Fibroblast of skin of left biceps (primary cell): ENCODE measurements around the gene PLA2G4D.

Experiments
- DNase-seq, 2 experiments: peaks; one replicate each; pipeline ENCODE4 v3.0.0-alpha.2; 2013; ENCODE audit warnings: low read depth in 2 of 2

The PLA2G4D gene

DNA sequence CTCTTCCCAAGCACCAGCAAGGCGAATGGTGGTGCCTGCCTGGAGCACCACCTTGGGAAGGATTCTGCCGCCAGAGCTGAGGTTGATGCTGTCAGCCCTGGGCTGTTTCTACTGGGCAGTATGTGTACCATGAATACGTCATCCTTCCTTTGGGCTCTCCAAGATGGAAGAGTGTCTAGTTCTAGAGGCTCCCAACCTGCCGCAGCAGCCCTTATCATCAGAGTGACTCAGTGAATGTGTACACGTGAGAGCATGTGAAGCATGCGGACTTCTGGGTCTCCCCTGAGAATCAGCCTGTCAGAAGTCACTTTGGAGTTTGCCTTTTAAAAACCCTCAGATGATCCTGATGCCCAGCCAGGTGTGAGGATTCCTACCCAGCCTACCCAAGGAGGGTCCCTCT, 20.9 kb downstream of the PLA2G4D start:
- no peak for DNase-seq

DNA sequence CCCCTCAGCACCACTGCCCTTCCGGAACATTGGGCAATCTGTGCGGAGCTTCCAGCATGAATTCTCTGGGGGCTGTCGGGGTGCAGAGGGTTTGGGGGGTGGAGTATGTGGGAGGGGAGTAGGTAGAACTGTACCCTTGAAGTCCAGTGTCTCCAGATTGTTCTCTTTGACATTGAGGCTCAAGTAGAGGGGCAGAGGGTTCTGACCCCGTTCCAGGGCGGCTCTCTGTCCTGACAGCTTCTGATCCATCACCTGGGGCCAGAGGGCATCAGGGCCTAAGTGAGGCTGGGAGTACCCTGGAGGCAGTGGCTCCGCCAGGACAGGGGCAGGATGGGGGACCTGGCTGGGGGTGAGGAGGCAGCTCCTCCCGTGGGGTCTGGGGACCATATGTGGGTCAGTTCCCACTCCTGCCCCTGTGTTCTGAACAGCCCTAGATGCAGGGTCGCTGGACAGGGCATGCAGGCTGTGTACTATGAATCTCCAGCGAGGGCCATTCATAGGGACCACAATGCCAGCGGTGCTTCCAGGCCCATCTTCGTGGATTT, 22.1 kb downstream of the PLA2G4D start:
- no peak for DNase-seq

DNA sequence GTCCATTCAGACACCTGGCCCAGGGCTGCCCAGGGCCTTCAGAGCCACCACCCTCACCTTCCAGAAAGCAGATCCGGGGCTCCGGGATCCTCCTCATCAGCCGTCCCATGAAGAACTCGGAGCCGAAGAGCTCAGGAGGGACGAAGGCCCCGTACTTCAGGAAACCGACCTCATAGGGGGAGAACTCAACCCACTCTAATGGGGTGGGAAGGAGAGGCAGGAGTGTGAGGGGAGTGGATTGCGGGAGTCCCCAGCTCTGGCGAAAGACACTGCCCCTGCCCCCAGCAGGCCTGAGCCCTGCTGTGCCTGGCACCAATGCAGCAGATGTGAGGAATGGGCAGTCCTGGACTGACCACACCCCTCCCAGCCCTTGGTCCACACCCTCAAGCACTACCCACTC, 22.6 kb downstream of the PLA2G4D start:
- DNase-seq, result no peak

DNA sequence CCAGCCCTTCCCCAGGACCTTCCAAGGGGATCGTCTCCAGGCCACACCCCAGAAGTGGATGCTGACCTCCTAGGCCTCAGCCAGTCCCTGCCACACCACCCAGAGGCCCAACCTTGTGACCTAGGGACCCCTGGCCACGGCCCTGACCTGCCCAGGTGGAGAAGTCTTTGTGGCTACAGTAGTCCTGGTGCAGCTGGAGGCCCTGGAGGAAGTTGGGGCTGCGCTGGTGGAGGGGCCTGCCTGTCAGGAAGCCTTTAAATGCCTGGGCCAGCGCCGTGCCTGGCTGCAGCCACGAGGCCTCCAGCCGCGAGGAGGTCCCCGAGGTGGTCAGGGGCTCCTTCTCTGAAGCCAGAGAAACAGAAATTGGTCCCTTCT, 23.4 kb downstream of the PLA2G4D start:
- no peak for DNase-seq

DNA sequence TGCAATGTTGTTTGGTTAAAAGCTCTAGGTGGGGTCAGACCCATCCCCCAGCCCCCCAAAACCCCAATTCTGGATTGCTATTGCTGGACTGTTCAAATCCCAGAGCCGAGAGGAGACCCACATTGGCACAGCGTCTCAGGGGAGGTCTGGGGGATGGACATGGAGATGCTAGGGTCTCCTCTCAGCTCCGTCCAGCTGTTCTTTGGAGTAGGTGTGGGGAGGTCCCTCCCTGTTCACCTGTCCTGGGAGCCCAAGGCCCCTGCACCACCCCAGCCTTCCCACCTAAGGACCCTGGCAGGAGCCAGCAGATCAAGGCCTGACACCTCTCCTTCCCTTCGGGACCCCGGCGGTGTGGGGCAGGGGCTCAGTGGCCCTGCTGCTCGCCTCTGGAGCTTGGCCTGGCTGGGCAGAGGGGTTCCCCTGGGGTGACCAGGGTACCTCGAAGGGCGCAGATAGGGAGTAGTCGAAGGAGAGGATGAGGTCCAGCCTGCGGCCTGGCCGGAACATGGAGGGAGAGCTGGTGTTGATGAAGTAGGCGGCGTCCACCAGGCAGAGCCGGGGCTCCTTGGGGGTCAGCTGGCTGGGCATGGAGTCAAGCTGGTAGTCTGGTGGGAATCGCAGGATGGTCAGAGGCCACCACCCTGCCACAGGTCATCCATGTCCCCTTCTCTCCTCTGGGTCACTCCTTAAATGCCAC, 23.9 kb downstream of the PLA2G4D start:
- DNase-seq, result no peak

DNA sequence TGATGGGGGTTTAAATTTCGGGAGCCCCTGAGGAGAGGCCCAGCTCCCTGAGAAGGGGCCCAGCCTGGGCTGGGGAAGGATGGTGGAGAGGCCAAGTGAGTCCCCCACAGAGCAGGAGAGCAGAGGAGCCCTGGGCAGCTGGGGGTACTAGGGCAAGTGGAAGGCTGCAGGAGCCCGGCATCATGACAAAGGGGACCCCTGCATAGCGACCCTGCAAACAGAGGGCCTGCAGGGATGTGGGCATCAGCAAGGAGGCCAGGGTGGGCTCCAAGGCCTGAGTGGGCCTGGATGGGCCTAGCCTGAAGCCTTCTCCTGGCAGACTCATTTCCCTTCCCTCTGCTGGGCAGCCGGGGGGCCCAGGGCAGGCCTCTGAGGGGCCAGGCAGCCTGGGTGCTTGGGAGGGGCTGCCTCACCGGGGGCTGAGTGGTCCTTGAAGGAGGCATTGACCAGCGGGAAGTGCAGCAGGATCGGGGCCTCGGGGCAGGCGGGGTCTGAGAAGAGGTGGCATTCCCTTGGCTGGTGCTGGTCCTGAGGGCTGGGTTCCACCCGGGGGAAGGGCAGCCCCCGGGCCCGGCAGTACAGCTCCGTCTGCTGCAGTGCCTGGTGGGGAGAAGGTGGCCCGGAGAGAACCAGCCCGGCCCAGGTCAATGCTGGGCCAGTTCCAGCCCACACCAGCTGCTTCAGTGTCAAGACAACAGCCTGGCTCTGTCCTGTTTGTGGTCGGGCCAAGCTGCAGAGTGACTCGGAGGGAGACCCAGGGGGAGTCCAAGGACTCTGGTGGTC, 24.7 kb downstream of the PLA2G4D start:
- DNase-seq, result no peak

DNA sequence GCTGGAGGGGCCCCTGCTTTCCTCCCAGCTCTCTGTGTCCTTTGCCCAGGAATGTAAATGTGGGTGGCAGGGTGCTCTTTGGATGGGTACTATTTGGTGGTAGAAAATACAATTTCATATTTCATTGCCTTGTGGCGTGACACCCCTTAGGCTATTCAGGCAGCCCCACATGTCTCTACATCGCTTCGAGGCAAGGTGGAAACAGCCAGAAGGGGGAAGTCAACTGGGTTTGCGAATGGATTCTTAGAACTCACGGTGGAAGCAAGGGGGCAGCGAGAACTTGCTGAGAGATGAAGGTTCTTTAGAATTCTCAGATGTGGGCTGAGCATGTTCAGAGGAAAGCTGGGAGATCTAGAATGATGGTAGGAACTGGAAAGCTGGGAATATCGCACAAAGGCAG, 25.3 kb downstream of the PLA2G4D start:
- DNase-seq, result no peak

DNA sequence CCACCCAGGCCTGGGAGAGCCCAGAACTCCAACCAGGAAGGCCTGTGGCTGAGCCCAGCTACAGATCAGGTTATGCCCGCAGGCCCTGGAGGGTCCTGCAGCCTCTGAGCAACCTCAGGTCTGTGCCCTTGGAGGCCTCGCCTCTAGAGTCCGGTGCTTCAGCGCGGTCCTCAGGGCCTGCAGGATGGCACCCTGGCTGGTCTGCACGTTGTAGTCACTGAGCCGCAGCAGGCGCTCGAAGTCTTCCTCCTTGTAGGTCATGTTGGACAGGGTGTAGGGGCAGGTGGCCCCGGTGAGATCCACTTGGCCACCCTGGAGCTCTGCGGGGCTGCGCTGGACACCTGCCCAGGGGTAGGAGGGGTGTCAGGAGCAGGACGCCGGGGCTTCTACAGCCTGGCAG, 25.8 kb downstream of the PLA2G4D start:
- no peak for DNase-seq

DNA sequence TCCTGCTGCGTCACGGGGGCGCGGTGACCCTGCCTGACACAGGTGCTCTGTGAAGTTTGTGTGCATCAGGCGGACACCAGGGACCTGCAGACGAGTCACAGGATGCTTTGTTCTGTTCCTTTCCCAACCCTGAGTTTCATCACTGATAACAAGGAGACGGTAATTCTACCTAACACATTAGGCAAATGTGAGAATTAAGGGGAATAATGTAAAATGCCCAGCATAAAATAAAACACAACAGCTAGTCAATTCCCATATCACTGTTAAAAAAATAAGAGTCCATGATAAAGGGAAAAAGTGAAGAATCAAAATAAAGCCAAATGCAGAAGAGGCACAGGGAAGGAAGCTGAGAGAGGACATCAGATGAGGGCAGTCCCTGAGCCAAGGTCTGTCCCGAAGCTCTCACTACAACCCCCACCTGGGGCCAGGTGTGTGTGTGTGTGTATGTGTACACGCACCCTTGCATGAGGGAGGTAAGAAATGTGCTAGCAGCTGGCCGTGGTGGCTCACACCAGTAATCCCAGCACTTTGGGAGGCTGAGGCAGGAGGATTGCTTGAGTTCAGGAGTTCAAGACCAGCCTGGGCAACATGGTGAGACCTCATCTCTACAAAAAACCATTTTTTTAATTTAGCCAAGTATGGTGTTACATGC, 27.5 kb downstream of the PLA2G4D start:
- DNase-seq, result no peak

DNA sequence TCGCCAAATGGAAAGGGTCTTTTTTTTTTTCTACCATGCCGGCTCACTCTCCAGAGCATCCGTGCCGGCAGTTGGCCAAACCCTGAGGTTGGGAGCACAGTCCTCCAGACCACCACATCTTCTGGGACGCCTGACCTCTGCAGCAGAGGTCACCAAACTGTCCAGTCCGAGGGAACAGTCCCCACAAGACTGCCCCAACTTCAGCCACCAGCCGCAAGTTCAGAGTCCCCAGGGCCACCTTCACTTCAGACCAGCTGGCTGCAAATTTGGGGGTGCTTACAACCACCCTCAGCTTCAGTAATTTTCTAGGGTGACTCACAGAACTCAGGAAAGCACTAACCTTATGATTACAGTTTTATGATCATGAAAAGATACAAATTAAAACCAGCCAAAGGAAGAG, 28.9 kb downstream of the PLA2G4D start:
- DNase-seq, result no peak

DNA sequence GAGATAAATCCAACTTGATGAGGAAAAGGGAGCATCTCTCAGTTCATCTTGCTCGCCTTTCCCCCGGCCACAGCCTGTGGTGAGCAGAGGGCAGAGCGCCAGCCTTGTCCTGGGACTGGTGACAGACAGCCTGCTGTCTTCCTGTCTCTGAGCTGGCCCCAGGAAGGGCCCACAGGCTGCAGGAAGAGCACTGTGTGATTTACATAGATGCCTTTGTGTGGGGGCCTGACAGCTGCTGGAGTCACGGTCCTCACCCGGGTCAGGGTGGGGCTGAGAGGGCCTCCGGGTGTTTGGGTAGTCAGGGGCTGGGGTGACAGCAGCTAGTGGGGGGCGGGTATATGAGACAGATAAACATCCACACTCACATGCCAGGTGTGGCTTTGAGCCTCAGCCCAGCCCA, 29.3 kb downstream of the PLA2G4D start:
- no peak for DNase-seq

DNA sequence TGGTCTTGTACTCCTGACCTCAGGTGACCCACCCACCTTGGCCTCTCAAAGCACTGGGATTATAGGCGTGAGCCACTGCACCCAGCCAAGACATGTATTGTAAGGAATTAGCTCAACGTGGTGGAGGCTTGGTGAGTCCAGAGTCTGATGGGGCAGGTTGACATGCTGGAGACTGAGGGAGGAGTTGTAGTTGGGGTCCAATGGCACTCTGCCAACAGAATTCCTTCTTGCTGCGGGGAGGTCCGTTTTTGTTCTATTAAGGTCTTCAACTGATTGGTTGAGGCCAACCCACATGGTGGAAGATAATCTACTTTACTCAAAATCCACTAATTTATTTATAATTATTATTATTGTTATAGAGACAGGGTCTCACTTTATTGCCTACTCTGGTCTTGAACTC, 30.1 kb downstream of the PLA2G4D start:
- DNase-seq, result no peak

DNA sequence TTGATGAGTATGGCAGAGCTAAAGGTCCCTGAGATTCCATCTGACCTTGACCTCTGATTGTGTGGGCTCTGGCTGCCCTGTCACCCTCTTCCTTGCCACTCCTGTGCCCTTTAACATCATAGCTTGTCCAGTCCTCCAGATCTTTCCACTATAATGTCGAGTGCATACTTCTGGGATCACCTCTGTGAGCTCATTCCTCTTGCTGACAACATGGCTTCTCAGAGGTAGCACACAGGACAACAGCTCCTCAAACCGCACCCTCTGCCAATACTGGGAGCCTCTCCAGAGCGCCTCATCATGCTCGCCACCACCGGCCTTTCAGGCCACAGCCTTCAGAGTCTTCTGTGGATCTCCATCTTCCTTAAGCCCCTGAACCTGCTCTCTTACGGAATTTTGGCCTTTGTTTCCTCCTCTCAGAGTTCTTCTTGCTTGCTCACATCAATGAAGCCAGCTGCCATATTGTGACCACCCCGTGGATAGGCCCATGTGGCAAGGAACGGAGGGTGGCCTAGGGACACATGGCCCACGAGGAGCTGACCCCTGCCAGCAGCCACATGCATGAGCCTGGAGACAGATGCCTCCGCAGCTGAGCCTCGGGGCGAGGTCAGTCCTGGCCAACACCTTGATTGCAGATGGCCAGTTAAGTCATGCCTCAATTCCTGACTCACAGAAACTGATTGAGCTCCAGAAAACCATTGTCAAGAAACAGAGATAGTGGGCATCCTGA, 31.1 kb downstream of the PLA2G4D start:
- DNase-seq, result no peak

DNA sequence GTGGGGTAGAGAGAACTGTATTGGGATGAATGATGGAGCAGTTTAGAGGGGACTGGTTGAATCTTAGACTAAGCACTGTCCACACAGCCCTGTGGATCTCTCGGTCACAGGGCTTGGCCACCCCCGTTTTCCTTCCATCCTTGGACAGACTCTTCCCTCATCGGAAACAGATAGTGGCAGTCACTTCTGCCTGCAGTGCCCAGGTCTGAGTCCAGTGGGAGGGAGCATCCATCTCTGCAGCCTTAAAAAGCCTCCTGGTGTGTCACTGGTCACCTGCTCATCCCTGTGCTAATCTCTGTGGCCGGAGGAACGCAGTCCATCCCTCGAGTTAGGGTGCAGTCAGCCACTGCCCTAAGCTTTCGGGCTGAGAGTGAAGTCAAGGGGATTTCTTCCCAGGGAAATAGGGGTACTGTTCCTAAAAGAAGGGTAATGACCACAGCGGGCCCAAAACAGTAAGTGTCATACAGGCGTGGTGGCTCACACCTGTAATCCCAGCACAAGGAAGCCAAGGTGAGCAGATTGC, 32.0 kb downstream of the PLA2G4D start:
- DNase-seq, result no peak

DNA sequence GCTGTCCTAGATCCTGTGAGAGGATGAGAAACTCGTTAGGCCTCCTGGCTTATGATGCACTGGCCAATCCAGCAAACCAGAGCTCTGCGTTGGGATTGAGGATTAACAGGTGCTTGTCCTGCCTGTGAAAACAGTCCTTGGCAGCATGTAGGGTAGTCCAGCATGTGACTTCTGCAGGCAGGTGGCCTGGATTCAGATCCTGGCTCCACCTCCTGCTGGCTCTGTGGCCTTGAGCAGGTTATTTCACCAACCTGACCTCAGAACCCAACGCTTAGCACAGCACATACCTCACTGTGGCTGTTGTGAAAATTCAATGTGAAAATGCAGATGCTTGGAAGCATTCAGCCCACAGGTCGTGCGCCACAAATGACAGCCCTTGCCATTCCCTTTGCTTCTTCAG, 33.6 kb downstream of the PLA2G4D start:
- no peak for DNase-seq

DNA sequence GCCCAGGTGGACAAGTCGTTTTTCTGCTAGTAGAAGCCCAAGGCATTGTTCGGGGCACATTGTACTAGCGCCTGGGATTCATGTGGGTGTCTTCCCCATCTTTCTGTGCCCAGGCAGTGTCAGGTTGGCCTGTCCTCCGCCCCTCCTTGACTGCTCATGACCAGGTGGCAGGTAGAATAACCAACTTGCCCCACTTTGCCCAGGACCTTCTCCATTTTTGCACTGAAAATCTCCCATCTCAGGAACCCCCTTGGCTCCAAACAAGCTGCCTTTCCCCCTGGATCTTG, 33.9 kb downstream of the PLA2G4D start:
- DNase-seq, result no peak

DNA sequence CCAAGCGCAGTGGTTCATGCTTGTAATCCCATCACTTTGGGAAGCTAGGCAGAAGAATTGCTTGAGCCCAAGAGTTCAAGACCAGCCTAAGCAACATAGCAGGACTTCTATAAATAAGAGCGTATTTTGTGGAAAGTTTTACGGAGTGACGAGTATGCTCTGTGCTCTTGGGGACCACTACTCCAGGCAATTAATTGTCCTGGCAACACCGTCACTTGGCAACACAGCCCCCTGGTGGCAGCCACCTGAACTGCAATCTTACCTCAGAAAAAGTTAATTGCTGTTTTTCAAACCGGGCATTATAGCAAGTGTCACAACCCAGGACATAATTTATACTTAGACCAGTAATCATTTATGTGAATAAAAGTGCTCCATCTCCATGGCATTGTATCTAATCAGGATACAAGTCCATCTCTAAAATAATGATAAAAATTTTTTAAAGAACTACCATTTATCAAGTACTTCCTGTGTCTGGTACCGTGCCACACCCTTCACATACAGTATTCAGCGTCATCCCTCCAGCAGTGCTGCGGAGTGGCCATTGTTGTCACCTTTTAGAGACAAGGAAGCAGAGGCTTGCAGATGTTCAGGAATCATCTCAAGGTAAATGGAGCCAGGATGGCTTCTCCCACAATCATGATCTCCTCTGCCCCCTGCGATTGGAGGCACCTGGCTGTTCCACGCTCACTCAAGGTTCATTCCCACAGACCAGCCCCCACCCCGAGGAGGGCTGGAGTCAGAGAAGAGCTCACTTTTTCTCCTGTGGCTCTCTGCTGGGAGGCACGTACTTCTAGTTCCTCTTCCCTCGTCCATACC, 34.5 kb downstream of the PLA2G4D start:
- DNase-seq, result no peak

DNA sequence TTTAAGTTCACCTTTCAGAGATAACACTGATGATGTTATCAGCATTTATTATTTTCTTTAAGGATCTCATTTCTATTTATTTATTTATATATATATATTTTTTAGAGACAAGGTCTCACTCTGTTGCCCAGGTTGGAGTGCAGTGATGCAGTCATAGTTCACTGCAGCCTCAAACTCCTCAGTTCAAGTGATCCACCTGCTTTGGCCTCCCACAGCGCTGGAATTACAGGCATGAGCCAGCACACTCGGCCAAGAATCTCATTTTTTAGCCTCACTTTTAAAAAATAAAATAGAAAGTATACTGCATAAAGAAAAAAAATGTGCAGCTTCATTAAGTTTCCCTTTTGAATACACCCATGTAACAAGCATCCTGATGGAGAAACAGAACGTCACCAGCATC, 35.6 kb downstream of the PLA2G4D start:
- no peak for DNase-seq

DNA sequence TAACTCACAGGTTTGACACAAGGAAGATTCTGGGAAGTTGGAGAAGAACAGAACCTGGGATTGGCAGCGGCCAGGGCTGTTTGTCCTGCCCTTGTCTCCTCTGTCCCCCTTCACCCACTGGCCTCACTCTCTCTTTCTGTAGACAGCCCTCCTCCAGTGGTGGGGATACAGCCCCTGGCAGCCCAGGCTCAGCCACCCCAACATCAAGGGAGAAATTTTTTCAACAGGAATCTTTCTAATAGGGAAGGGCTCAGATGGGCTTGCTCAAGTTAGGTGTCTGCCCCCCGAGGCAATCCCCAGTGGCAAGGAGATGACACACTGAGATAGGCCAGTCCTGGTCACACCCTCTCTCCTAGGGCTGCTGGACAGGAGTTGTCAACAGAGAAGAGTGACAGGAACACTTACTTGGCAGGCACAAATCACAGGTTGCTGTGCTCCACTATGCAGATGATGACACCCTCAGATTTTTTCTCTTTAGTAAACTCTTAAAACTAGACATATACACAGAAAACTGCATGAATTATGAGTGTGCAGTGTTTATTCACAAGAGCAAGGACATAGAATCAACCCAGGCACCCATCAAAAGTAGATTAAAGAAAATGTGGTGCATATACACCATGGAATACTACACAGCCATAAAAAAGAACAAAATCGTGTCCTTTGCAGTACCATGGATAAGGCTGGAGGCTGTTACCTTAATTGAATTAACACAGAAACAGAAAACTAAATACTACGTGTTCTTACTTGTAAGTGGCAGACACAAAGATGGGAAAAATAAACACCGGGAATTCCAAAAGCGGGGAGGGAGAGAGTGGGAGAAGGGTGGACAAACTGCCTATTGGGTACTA, 36.3 kb downstream of the PLA2G4D start:
- no peak for DNase-seq
